Stimulated activated CD4-positive, alpha-beta T cell treated with anti-CD3 and anti-CD28 coated beads, Interleukin-15, amount 100 ng/mL, for 24 hours (primary cell): Measurements from ENCODE around the gene UBL7.

Experiments used
- DNase-seq: peaks from one replicate; pipeline ENCODE4 v3.0.0-alpha.2; 2020

The UBL7 gene

DNA sequence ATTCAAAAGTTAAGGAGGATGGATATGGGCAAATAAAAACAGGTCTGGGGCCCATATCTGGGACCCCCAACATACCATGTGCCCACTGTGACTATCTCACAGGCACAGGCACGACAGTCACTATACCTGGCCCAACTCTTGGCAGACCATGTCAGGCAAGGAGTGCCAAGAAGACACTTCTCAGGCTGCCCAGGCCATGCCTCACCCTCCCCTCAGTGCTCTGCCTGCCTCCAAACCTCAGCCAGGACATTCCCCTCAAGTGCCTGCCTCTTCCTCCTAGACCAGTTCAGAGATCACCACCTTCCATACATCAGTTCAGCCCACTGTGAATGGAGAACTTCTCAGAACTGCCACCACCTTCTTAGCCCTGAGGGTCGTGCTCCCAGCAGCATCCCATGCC, 22.8 kb downstream of the UBL7 start:
- DNase-seq: no peak

DNA sequence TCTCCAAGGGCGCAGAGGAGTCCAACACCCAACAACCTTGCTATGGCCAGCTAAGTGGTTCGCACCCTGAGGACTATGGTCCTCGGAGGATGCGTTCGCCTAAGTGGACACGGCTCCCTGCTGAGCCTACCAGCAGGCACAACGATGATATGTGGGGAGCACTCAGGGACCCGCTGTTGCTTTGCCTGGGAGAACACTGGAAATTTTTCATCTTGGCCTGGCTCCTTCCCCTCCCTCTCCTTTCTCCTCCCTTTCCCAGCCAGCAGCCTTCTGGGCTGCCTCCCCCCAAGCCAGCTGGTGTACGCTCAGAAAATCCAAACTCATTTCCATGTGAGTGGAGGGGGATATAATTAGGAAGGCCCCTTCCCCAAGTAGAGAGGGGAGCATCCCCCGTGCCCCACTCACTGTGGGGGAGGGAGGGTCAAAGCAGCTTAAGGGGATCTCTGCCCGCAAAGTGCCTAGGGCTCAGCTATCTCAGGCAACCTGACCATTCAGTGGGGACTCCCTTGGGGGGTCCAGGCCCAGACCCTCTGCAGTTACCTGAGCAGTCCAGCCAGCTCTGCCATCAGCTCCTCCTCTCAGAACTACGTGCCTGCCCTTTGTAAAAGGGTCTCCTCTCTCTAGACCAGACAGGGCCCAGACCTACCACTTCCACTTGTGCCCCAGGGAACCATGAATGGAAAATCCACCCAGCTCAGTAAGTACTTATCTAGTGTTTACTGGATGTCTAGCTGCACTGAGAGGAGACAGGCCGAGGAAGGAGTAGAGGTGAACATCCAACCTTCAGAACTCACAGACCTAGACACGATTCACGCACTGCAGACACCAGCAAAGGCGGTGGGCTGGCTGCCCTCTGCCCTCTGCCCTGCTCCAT, 26.5 kb downstream of the UBL7 start:
- no peak for DNase-seq

DNA sequence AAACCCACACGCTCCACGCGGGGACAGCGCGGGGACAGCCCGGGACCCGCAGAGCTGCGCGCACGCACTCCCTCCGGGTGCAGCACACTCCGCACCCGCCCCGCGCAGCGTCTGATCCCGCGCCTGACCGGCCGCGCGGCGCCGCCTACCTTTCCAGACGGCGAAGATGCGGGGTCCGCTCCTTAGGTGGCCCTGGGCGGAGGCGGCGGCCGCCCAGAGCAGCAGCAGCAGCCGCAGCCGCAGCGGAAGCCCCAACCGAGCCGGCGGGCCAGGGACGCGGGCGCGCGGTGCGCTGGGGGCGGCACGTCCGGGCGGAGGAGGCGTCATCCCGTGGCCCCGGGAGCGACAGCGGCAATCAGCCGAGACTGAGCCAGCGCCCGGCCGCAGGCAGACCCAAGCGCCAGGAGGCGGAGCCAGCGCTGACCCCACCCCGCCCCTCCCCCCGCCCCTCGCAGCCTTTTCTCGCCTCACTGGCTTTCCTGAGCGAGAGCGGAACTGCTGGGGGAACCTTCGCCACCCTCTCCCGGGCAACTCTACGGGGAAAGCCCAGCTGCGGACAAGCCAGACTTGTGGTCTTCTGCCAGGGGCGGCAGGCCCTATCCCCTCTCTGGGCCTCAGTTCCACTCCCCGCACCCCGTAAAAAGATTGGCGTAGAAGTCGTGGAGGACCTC, 27.2 kb downstream of the UBL7 start, which contains the start of gene SEMA7A:
Gene SEMA7A, minus strand, starts transcription at position 367 of the 671 bp plus-strand sequence. Its CDS starts 40 bp downstream, at position 327.
- peak; percentile 90 for DNase-seq

- no peak for DNase-seq
These were observed 27.9 kb downstream of the UBL7 start for GRCh38 chr15:74432968-74433591.

- no peak for DNase-seq
These were observed 28.5 kb downstream of the UBL7 start for GRCh38 chr15:74432271-74432967.

GRCh38 chr15:74431645-74432044, 29.3 kb downstream of the UBL7 start:
- peak; percentile 52 for DNase-seq

DNA sequence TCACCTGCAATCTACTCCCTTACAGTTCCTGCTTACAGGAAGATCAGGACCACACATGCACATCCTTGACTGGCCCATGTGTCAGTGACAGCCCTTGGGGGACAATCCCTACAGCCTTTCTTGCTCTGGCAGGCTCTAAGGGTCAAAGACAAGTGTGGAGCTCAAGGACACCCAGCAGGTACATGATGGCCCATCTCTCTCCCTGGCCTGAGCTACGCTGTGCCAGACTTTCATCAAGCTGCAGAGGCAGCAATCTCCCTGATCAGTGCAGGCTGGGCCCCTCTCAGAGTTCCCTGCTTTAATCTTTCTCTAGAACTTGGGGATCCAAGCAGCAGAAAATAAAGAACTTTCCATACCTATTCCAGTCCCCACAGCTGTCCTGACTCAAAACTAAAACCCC, 29.8 kb downstream of the UBL7 start:
- DNase-seq: no peak

DNA sequence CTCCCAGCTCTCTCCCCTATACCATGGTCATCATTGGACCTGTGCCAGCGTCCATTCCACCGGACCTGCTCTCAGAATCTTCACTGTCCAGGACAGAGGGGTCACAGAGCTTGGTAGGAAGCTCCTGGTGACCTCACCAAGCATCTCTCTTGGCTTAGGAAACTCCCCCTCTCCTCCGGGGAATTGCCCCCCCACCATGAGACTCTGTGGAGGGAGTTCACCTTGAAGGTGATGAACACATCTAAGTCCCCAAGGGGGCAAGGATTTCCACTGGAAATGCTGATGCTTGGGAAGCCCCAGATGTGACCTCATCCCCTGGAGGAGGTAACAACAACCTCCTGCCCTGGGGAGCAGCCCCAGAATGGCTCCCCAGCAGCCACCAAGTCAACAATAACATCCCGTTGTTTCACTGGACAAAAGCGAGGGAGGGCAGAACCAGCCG, 30.4 kb downstream of the UBL7 start:
- DNase-seq: no peak

DNA sequence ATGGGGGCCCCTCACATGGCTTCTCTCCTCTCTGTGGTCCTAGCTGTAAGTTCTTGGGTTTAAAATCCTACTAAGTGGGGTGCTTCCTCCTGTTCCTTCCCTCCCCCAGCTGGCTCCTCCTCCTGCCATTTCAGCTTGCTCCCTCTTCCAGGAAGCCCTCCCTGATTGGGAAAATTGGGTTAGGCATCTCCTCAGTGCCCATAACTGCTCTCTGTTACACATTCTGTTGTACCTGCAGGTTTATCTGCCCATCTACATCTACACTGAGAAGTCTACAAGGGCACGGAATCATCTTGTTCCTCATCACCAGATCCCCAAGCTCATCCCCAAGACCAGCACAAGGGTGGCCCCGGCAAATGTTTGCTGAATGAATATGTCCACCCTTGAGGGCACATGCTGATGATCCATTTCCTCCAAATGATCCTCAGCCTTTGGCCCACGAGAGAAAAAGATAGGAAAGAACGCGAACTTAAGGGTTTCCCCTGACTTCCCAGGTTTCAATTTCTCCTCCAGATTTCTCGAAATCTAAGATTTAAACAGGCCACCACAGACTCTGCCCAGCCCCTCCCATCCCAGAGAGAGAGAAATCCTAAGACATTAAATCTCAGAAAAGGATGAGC, 31.1 kb downstream of the UBL7 start:
- no peak for DNase-seq

- no peak for DNase-seq
These were observed 31.8 kb downstream of the UBL7 start for GRCh38 chr15:74428970-74429780.

- DNase-seq: no peak
These were observed 32.5 kb downstream of the UBL7 start for GRCh38 chr15:74428442-74428787.

GRCh38 chr15:74427607-74428441, 33.1 kb downstream of the UBL7 start:
- DNase-seq: no peak

- no peak for DNase-seq
These were observed 34.3 kb downstream of the UBL7 start for GRCh38 chr15:74426404-74427281.

DNA sequence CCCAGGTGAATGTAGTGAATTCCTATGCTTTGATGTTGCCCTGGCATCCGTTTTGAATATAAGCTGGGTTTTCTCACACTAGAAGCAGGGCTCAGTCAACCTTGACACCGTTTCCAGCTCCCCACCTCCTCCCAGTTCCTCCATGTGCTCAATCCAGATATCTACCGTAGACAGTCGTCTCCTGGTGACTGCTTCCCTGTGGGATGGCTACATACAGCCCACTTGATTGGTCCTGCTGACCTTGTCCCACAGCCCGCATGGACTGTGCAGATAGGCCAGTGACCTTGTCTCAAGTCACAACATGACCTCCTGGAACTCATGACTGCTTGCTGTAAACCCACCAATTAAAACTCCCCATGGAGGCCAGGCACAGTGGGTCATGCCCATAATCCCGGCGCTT, 35.3 kb downstream of the UBL7 start:
- no peak for DNase-seq

GRCh38 chr15:74424901-74425528, 35.9 kb downstream of the UBL7 start:
- DNase-seq: no peak

- no peak for DNase-seq
These were observed 37.3 kb downstream of the UBL7 start for GRCh38 chr15:74423431-74424257.

DNA sequence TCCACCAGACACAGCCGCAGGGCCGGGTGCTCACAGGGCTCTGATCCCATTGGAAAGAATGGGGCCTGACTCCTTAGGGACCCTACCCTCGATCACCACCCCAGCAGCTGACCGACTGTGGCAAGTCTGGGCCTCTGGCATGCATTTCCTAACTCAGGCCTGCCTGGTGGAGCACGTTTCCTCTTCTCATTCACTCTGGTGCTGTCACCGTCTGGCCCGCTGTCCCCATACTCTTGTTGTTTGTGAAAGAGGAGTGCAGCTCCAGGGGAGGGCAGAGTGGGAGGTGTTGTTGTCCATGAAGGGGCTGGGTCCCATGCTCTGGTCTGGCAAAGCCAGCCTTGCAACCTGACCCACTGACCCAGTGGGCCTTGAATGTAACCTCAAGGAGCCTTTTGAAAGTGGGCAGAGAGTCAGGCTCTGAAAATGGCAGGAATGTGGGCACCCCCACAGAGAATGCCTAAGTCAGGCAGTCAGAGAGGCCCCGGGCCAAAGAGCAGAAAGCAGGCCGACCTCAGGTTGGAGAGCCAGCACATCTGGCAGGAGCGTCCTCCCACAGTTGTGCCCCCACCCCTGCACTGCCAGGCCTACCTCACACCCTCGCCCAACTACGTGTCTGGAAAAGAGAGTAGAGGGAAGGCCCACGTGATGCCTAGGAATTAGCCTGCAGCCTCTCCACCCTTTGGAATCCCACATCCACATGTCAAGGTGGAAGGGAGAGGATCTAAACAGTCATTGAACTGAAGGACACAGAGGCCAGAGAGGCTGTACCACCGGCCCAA, 38.1 kb downstream of the UBL7 start:
- no peak for DNase-seq

DNA sequence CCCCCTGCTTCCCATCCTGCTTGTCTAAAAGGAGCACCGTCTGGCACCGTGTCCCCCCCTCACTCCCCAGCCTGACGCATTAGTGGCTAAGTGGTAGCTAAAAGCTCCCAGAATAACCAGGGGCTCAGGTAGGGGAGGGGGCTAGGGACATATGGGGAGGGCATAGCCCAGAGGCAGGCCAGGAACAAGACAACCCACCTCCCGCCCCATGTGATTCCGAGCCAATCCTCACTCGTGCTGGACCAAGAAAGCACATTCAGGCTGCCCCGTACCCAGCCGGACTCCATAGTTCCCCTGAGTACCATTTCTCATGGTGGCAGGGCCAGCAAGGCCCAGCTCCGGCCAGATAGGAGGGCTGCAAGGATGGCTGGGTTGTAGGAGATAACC, 38.7 kb downstream of the UBL7 start:
- DNase-seq: no peak
